GM18520 (cell line): ENCODE results near the gene SLC48A1.

Source experiments
- ATAC-seq: cut with Tn5 transposase; IDR thresholded peaks from one replicate; pipeline ENCODE4 v1.9.1; 2021; ENCODE audit not compliant: unreplicated experiment

SLC48A1 gene

DNA sequence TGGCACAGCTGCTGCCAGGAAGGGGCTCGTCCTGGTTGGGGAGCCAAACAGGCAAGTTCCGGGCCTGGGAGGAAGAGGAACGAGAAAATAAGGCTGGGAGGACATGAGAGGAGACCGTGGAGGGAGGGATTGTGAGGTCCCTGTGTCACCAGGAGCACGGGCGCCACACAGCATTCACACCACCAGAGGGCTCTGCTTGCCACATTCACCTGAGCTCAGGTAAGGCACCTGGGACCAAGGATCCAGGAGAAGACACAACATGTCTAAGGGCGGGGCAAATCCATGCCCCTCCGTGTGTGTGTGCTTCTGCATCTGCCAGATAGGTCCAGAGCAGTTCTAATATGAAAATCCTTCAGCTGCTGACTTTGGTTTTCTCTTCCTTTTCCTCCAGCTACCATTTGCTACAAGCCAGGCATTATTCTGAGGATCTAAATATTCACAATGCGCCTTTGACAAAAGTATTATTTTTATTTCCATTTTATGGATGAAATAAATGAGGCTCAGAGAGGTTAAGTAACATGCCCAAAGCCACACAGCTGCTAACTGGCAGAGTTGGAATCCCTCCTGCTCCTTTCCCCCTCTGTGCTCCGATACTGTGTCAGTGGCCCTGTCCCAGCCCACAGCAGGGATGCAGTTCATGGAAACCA is 28.9 kb upstream of the SLC48A1 start:
- no peak for ATAC-seq

DNA sequence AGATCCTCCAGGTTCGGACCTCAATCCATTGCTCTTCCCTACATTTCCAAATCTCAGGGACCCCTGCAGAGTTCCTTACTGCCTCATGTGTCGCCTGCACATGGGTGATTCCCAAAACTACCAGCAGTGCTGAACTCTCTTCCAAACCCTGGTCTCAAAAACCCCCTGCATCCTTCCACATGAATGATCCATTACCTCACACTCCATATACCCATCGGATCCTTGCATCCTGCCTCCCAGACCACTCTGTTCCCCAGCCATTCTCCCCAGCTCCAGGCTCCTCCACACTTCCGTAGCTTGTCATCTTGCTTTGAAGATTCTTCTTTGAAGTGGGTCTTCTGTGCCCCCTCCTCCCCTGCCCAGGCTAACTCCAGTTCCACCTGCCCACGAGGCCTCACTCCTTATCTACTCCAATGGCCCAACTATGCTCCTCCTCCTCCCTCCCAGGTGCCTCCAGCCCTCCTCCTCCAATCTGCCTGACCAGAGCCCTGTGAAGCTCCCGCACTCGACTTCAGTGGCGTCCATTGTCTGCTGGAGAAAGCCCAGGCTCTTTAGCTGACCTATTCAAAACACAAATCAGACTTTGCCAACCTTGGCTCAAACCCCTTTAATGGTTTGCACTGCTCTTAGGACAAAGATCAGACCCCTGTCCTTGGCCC is 28.1 kb upstream of the SLC48A1 start:
- ATAC-seq = no peak

DNA sequence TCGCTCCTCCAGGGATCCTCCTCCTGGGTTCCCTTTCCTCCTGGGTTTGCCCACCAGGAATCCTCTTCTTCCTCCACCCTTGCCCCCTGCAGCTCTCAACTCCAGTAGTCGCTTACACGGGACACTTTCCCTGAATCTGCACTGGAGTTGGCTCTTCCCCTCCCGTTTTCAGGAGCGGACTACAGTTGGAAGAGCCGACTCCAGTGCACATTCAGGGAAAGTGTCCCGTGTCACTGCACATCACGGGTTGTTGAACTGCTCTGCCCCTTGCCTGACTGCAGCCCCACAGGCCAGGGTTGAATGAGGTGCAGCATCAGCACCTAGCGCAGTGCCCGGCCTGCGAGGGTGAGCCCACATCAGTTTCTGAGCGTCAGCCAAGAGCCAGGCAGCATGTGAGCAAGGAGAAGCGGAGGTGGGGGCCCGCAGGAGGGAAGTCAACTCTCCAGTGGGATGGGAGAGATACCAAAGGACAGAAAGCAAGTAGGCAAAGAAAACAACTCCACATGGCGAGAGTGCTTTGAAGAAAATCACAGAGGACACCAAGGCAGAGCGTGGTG is 27.5 kb upstream of the SLC48A1 start:
- ATAC-seq = no peak

DNA sequence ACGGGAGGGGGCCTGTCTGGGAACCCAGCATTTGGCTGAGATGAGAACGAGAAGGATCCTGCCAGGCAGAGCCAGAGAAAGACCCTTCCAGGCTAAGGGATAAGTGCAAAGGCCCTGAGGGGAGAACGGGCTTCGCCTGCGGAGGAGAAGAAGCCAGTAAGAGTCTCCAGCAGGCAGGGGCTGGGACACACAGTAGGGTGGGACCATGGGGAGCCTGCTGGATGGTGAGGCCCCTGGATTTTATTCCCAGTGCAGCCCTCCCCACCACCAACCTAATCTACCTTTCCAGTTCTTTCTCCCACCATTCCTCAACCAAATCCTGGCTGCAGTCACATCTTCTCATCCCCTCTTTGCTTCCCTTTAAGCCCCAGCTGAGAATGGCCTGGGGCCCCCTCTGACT is 27.0 kb upstream of the SLC48A1 start:
- ATAC-seq = no peak

DNA sequence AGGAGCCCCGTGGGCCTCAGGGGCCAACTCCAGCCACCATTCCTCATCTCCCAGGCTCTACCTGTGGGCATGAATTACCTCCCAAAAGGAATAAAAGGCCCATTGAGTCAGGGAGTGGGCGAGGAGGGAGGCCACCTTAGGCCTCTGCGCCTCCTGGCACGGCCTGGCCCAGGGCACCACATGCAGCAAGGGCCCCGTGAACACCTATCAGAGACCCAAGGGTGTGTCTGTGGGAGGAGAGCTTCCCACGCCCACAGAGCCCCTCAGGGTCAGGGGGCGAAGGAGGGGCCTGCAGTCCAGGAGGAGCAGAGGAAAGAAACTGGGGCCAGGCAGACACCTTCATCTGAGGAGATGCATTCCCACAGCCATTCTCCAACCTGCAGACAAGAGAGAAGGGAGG is 26.5 kb upstream of the SLC48A1 start:
- no peak for ATAC-seq

DNA sequence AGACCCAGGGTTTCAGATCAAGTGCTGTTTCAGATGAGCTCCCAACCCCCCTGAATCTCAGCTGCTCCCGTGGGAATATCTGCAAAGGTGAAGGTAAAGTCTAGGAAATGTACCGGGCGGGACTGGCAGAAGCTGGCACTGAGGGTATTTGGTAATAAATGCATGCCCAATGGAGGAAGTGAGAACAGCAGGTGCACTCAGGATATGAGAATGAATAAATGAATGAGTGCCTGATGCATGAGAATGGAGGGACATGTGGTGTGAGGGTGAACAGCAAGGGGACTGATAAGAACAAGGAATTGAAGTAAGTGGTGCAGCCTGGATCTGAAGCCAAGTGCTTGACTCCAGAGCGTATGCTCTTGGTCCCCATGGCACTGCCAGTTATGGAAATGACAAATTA is 25.9 kb upstream of the SLC48A1 start:
- ATAC-seq = no peak

DNA sequence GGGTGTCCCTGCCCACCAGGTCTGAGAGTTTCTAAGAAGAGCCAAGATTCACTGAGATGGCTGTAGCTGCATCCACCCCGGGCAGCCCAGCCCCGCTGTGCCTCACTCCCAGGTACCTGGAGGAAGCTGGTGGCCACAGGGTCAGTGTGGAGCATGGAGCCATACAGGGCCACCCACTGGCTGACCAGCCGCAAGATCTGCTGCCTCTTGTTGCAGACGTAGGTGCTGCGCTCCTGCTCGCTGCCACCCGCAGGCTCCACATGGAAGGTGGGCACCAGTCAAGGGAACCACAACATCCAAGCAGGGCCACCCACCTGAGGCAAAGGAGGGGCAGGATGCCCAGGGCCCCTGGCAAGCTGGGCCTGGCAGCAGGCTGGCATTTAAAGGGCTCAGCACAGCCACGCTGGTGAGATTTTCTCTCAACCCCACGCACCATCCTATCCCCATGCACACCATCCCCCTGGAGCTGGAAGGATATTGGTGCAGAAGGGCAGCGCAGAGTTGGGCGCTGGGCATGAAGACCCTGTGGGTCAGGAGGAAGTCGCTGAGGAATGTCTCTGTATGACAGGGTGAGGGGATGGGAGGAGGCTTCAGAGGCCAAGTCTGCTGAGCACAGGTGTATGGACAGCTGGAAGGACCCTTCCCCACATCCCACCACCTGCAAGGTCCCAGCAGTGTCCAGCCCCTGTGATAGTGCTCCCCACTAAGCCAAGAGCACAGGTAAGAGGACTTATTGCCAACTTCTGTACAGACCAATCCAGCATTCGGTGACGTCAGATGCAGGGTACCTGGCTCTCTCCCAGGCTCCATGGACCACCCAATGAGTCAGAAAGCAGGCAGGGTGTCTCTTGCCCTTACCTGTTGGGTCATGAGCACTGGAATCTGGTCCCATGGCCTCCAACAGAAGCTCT is 25.2 kb upstream of the SLC48A1 start:
- ATAC-seq = no peak

DNA sequence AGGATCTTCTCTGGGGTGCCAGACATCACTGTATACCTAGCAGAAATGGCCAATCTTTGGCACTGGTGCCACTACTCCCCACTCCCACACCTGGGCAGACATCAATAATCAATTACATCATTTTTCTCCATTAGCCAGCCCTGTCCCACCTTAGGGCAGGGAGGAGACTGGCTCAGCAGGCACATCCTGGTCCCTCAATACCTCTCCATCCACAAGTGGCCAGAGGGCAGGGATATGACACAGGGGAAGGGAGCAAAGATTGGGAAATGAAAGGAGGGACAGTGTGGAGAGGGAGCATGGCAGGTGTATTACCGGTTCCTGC is 24.6 kb upstream of the SLC48A1 start:
- no peak for ATAC-seq

DNA sequence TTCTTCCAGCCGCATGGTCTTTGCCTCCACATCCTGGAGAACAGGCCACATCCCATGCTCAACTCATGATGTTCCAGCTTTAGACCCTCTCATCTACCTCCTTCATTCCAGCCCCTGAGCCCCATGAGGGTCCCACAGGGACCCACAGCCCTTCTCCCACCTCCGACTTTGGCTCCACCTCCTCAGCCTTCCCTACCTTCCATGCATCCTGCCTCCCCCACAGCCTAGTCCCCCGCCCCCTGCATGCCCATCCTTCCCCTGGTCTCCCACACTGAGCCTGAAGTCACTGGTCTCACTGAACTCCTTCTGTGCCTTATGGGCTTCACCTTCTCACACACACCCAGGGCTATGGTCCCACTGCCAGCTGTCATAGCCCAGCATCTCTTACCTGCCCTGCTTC is 24.1 kb upstream of the SLC48A1 start:
- ATAC-seq = no peak

DNA sequence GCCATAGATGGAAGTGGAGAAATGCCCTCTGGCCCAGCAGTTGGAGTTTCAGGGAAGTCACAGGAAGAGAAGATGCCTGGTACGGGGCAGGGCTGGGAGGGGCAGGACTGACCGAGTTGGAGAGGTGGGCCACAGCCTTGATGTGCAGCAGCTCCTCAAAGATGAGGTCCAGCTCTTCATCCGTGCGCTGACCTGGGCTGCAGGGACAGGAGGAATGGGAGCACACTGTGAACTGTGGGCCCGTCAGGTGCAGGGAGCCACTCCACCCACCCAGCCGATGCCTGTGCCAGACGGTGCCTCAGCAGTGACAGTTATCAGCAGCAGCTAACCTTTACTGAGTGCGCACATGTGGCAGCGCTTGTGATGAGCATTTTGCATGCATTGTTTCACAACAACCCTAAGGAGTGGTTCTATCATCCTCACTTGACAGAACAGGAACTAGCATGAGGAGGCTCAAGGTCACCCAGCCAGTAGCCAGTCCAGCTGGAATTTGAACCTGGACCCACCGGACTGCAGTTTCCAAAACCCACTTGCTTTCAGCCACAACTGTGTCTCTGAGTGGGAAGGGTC is 22.7 kb upstream of the SLC48A1 start:
- no peak for ATAC-seq

DNA sequence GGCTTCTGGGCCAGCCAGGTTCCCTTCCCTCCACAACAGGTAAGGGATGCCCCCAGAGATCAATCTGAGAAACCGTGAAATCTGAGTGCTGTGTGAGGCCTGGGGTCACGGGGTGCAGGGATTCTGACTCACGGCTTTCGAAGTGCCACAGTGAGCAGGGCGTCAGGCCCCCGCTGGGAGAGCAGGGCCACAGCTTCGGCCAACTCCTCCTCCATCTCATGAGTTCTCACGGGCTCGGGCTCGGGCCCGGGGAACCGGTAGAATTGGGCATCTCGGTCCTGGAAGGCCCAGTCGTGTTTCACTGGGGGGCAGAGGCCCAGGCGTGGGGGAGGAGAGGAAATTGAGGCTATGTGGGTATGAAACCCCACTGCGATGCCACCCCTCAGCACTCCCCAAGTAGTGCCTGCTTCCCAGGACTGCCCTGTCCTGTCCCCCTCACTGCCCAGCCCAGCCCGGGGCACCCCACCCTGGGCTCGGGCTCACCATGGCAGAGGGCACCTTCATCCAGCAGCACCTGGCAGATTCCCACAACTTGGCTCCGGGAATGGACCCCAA is 22.0 kb upstream of the SLC48A1 start:
- no peak for ATAC-seq

DNA sequence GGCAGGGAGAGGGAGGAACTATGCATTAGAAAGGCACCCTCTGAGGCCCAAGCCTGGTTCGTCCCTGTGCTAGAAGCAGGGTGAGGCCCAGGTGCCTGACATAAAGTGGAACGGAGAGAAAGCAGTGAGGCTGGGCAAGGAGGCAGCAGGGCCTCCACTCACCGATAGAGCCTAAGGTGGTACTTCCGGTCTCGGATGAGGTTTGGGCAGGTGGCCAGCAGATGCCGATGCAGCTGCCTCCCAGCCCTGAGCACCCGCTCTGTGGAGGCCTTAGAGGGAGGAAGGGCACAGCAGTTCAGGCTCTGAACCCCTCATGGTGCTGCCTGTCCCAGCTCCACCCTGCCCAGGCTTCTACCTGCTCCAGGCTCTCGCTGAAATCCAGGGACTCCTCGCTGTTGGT is 21.5 kb upstream of the SLC48A1 start:
- ATAC-seq = no peak

DNA sequence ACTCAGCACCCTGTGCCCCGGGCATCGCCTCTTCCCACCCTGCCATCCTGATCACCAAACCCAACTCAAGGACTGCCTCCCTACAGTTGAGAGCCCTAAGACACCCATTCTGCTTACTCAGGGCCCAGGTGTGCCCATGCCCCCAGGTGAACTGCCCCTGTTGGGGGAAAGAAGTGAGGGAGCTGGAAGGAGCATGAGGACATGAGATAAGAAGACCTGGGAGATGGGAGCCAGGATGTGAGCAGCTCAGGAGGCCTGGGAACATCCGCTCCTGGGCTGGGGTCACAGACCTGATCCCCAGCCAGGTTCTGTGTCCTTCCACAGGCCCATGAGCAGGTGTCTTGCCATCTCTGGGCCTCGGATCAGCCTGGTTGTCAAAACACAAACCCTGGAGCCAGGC is 20.9 kb upstream of the SLC48A1 start:
- ATAC-seq = no peak

DNA sequence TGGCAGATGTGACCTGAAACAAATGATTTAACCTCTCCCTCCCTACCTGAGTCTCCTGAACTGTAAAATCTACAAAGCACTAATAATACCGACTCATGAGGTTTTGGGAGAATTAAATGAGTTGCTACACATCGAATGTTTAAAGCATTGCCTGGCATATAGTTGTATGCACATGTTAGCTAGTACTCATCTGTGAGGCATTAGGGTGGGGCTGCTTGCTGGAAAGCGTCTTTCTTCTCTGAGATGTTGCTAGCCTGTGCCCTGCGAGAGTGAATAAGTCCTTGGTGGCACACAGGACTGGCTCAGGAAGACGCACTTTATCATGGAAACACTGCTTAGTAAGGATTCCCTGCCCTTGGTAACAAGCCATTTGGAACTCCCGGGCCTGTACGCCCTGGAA is 20.5 kb upstream of the SLC48A1 start:
- no peak for ATAC-seq

DNA sequence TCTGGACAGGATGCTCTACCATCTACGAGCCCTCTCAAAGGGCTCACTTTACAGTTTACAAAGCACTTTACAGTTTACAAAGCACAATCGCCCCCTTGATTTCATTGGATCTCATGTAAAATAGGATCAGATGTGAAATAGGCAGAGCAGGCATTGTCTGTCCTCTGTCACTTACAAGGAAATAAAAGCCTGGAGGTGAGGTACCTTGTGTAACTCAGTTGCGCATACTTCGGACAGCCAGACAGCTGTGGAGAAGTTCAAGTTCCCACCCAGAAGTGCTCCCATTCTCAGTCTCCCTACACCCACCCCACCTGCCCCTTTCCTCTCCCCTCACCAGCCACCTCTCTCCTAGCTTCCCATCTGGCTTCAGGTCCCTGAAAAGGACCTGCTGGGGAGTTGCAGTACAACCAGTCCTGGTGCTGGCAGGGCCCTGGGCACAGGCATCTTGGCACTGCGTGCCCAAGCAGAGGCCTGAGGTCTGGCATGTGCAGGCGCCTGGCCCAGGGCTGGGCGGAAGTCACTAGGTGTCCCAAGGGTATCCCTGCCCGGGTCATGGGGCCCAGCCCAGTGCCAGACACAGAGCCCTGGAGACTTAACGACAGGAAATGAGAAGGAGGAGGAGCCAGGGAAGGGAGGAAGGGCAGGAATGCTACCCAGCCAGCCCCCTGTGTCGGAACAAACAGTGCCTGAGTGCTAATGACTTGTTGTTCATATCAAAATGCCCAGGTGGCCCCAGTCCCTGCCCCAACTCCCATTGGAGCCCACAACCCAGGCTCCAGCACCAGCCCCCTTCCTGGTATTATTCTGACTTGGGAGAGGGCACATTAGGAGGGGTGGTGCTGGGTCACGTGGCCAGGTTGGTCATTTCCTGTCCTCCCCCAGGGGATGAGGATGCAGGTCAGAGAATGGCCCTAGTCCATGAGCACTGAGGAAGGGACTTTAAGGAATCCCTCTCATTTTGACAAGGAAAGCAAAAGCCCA is 19.7 kb upstream of the SLC48A1 start:
- no peak for ATAC-seq

DNA sequence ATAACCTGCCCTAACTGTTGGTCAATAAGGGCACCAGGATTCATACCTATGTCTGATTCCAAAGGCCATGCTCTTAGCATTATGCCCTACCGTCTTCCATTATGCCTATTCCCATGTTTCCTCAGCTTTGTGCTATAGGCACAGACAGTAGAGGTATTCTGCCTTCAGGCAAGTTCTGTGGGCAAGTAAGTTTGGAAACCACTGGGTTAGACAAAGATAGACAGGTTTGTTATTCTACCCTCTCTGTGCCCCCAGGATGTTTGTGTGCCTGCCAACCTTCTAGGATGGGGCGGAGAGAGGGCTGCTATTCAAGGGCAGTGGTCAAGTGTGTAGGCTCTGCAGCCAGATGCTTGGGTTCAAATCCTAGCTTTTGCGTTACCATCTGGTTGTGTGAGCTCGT is 18.9 kb upstream of the SLC48A1 start:
- no peak for ATAC-seq

DNA sequence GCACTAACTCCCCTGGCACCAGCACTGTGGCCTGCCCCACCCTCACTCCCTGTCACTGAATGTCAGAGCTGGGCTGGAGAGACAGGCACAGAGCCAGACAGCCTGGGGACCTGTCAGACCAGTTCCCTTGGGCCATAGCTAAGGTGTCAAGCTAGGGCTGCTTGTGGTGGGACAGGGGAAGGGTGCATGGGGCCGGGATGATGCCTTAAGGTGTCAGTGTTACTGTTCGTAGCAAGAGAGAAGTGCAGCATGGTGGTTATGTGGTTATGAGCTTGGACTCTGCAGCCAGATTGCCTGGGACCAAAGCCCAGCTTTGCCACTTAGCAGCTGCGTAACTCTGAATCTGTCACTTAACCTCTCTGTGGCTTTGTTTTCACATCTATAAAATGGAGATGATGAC is 18.2 kb upstream of the SLC48A1 start:
- ATAC-seq = peak; percentile 32

DNA sequence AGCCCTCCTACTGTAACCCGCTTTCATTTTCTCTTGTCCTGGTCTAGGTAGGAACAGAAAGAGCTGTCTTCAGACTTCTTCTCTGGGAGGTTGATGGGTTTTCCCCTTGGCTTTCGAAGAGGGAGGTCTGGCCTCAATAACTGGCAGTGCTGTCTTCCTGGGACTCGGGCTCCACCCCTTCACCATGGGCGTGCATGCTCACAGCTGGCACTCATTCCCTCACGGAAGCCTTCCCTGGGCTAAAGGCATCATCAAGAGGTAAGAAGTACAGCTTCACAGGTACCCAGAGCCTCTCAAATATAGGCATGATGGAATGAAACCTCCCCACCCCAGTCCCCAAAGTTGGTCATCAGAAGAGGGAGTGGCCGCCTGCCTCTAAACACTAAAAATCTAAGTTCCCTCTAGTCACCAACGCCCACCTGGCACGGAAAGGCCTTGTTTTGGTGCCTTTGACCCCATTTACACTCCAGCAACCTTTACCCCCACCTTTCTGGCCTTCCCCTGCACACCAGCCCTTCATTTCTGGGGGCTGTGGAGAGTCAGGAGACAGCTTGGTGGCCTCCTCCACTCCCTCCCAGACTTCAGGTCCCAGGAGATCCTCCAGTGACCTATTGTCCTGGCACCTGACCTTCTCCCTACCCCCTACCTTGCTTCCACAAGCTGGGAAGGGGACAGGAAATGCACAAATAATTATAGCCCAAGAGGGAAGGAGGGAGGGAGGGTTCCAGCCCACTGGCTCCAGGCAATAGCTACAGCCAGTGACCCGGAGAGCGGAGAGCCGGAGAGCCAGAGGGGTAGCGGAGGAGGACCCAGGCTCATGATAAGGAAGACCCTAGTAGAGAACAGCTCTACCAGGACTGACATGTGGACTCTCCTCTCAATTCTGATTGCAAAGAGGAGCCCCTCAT is 17.1 kb upstream of the SLC48A1 start:
- peak; percentile 58 for ATAC-seq

DNA sequence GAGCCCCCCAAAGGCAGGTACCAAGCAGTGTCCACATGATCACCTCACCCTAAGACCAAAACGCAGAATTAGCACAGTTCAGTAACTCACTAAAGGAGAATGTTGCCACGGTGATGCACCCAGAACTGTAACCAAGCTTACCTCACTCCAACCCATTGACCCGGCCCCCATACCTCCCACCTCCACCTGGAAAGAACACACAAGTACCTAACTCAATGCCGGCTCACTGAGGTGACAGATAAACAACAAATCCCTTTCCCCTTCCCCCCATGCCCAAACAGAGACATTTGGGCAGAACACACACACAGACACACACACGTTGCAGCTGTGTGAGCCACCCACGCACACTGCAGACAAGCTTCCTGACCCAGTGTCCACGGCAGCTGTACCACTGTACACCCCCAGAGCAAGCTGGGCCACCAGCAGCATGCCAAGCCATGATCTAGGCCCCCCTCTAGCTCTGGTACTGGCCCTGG is 15.6 kb upstream of the SLC48A1 start:
- ATAC-seq = no peak
